DND-41 (cell line): ENCODE results near the gene RGL3.
"Not testable (repeated sequence)": the region's sequence is repeated elsewhere in the genome, so short reads cannot be mapped to it uniquely, and the experiment has no call there.

Experiments used
- ATAC-seq: fragments of 200-7000 bp; cut with Tn5 transposase; 3 replicates; pipeline ENCODE4 v1.9.1; 2021; ENCODE audit warnings: low read depth; ENCODE audit not compliant: insufficient read depth
- DNase-seq: peaks from one replicate; pipeline ENCODE4 v3.0.0-alpha.2; 2020
- H2AFZ ChIP-seq: 2 replicates; pipeline ENCODE4 v1.6.0; 2012; ENCODE audit warnings: low read depth, low read length
- H3K27ac ChIP-seq: 2 replicates; pipeline ENCODE4 v1.5.1; 2012; ENCODE audit warnings: low read length, inconsistent platforms
- H3K27me3 ChIP-seq: fragments of 200-600 bp; sonication (generic); 2 replicates; pipeline ENCODE4 v1.6.0; 2012; ENCODE audit warnings: low read length, mild to moderate bottlenecking, inconsistent platforms; ENCODE audit not compliant: insufficient read depth, poor library complexity
- H3K36me3 ChIP-seq: 2 replicates; pipeline ENCODE4 v1.5.1; 2012; ENCODE audit warnings: low read length, inconsistent platforms; ENCODE audit not compliant: insufficient read depth
- H3K4me1 ChIP-seq: 2 replicates; pipeline ENCODE4 v1.5.1; 2012; ENCODE audit warnings: mild to moderate bottlenecking, low read length; ENCODE audit not compliant: insufficient read depth
- H3K4me2 ChIP-seq: 2 replicates; pipeline ENCODE4 v1.6.0; 2012; ENCODE audit warnings: mild to moderate bottlenecking, moderate library complexity, low read length, inconsistent platforms; ENCODE audit not compliant: insufficient read depth
- H3K4me3 ChIP-seq, 2 experiments: fragments of 200-600 bp in 1 of 2; shearing (Covaris generic) in 1 of 2; 2 replicates each; pipeline ENCODE4 v1.5.1; 2012 to 2016; ENCODE audit warnings: inconsistent platforms in 2 of 2, low read length in 2 of 2, mild to moderate bottlenecking in 2 of 2, low read depth in 1 of 2, moderate library complexity in 1 of 2
- H3K79me2 ChIP-seq: 2 replicates; pipeline ENCODE4 v1.6.0; 2012; ENCODE audit warnings: low read length, inconsistent platforms; ENCODE audit not compliant: insufficient read depth
- H3K9ac ChIP-seq: 2 replicates; pipeline ENCODE4 v1.6.0; 2012; ENCODE audit warnings: low read depth, mild to moderate bottlenecking, inconsistent platforms, low read length, moderate library complexity
- H3K9me3 ChIP-seq: 2 replicates; pipeline ENCODE4 v1.5.1; 2012; ENCODE audit warnings: low read length, moderate library complexity, mild to moderate bottlenecking, inconsistent platforms; ENCODE audit not compliant: insufficient read depth, severe bottlenecking
- H4K20me1 ChIP-seq: 2 replicates; pipeline ENCODE4 v1.6.0; 2012; ENCODE audit warnings: low read length; ENCODE audit not compliant: insufficient read depth
- EZH2 ChIP-seq: IDR thresholded peaks from 3 replicates; pipeline ENCODE4 v1.6.1; 2012; ENCODE audit warnings: borderline replicate concordance, low read depth, mild to moderate bottlenecking, moderate library complexity, low read length, inconsistent platforms; ENCODE audit not compliant: severe bottlenecking
- TF ChIP-seq, protein P1 (sequence below): IDR thresholded peaks from 2 replicates; pipeline ENCODE4 v1.5.1; 2012; ENCODE audit warnings: borderline replicate concordance, low read length, moderate library complexity, mild to moderate bottlenecking; ENCODE audit not compliant: poor library complexity, severe bottlenecking; ENCODE audit errors: extremely low read depth

RGL3 gene

DNA sequence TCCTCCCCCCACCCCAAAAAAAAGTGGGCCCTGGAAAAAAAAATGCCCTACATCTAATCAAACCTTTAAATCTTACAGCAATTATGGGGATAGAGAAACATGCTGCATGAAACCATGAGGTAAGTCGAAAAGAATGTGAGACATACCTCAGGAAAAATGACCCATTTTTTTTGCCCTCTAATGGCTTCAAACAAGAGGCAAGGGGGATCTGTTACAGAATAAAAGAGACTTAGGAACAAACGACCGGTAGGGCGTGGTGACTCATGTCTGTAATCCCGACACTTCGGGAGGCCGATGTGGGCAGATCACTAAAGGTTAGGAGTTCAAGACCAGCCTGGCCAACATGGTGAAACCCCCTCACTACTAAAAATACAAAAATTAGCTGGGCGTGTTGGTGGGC lies 8.4 kb downstream of the RGL3 start:
- Histone ChIP-seq H4K20me1 (no peaks in the 10 kb centered on the region), H3K4me2 (no peak overlapping the region), H3K27me3 (no peaks in the 10 kb centered on the region), H3K27ac (no peak overlapping the region), H3K9me3 (no peaks in the 10 kb centered on the region), H3K79me2 (no peaks in the 10 kb centered on the region), H3K9ac (no peak overlapping the region), H3K36me3 (no peaks in the 10 kb centered on the region), H3K4me1 (no peaks in the 10 kb centered on the region), H2AFZ (no peak overlapping the region), H3K4me3 (no peak overlapping the region)
- ATAC-seq = no peak
- no peak for DNase-seq
- TF ChIP-seq EZH2 = no peak
- TF ChIP-seq, protein P1, sequence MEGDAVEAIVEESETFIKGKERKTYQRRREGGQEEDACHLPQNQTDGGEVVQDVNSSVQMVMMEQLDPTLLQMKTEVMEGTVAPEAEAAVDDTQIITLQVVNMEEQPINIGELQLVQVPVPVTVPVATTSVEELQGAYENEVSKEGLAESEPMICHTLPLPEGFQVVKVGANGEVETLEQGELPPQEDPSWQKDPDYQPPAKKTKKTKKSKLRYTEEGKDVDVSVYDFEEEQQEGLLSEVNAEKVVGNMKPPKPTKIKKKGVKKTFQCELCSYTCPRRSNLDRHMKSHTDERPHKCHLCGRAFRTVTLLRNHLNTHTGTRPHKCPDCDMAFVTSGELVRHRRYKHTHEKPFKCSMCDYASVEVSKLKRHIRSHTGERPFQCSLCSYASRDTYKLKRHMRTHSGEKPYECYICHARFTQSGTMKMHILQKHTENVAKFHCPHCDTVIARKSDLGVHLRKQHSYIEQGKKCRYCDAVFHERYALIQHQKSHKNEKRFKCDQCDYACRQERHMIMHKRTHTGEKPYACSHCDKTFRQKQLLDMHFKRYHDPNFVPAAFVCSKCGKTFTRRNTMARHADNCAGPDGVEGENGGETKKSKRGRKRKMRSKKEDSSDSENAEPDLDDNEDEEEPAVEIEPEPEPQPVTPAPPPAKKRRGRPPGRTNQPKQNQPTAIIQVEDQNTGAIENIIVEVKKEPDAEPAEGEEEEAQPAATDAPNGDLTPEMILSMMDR = no peak

DNA sequence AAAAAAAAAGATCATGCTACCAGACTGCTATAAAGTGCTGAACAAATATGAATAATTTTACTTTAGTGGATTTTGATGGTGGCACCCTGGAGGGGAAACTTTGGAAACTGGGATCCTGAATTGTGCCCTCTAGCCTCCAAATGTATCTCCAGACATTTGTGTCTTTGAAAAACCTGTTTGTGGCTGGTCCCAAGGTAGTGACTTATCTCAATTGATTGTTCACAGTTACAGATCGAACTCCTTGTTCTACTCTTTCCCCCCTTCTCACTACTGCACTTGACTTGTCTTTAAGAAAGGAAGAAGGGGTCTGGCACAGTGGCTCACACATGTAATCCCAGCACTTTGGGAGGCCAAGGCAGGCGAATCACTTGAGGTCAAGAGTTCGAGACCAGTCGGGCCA lies 10.5 kb downstream of the RGL3 start:
- TF ChIP-seq EZH2 = no peak
- TF ChIP-seq, protein P1 = no peak
- H3K27ac ChIP-seq = no peak overlapping the region
- no peaks in the 10 kb centered on the region for H3K27me3 ChIP-seq
- ATAC-seq (no peak), DNase-seq (no peak)
- no peaks in the 10 kb centered on the region for H3K9me3 ChIP-seq
- H3K79me2 ChIP-seq = no peaks in the 10 kb centered on the region
- H3K4me1 ChIP-seq = no peaks in the 10 kb centered on the region
- H4K20me1 ChIP-seq = no peaks in the 10 kb centered on the region
- H3K4me3 ChIP-seq = no peak overlapping the region
- H2AFZ ChIP-seq = no peak overlapping the region
- no peak overlapping the region for H3K4me2 ChIP-seq
- H3K36me3 ChIP-seq = no peaks in the 10 kb centered on the region
- H3K9ac ChIP-seq = no peak overlapping the region

DNA sequence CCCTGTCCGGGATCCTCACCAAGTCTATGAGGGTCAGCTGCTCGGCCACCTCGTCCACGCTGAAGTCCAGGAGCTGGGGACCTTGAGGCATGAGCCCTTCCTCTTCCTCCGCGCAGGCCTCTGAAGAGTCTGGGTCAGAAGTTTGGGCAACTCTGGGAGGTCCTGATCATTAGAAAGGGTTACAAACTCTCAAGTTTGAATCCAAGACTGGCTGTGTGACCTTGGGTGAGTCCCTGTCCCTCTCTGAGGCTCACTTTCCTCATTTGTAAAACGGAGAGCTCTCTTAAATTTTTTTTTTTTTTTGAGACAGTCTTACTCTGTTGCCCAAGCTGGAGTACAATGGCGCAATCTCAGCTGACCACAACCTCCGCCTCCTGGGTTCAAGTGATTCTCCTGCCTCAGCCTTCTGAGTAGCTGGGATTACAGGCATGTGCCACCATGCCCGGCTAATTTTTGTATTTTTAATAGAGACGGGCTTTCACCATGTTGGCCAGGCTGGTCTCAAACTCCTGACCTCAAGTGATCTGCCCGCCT lies 12.3 kb downstream of the RGL3 start:
- not testable (repeated sequence) for ATAC-seq, DNase-seq, H3K27ac ChIP-seq, H2AFZ ChIP-seq, H3K79me2 ChIP-seq, H3K9ac ChIP-seq, H3K4me2 ChIP-seq, H3K9me3 ChIP-seq, H3K4me1 ChIP-seq, H3K36me3 ChIP-seq, H3K4me3 ChIP-seq, H4K20me1 ChIP-seq, H3K27me3 ChIP-seq

DNA sequence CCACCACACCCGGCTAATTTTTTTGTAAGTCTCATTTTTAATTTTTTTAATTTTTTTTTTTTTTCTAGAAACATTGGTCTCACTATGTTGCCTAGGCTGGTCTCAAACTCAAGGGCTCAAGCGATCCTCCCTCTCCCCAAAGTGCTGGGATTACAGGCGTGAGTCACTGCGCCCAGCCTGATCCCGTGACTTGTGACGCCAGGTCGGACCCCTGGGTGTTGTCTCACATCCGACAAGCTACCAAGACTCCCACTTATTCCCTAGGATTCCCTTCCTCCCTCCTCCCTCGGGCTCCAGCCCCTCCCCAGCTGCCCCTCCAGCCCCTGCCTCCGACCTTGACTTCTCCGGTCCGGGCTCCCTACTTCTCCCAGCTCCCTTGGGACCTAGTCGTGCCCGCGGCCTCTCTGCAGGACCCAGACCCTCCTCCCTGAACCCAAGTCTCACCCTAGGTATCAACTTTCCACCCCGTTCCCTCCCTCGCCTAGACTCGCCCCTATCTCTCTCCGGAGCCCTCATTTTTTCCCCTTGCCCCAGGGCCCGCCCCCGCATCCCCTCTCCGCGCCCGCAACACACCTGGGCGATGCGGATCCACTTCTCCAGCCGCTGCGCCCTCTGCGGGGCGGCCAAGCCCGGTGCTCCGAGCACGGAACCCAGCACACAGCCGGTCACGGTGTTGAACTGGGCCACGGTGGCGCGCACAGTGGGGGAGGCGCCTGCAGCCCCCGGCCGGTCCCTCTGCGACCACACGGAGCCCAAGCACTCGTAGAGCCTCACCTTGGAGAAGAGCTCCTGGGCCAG lies 13.1 kb downstream of the RGL3 start:
- TF ChIP-seq, protein P1 = no peak
- TF ChIP-seq EZH2 = no peak
- Histone ChIP-seq H3K79me2 (no peaks in the 10 kb centered on the region), H3K9me3 (no peaks in the 10 kb centered on the region), H3K4me1 (no peaks in the 10 kb centered on the region), H3K4me3 (no peak overlapping the region), H3K9ac (no peak overlapping the region), H3K36me3 (no peaks in the 10 kb centered on the region), H3K27ac (no peak overlapping the region), H2AFZ (no peak overlapping the region), H3K27me3 (no peaks in the 10 kb centered on the region), H4K20me1 (no peaks in the 10 kb centered on the region), H3K4me2 (no peak overlapping the region)
- no peak for ATAC-seq
- no peak for DNase-seq
